DMS53 treated with DMSO at 0.1 percent for 48 hours (cell line): ENCODE data around the gene EPN1.

Experiments
- DNase-seq: peaks from one replicate; lab custom pipeline; 2025; ENCODE audit not compliant: unreplicated experiment; lab: John Stamatoyannopoulos, UW

Gene EPN1

DNA sequence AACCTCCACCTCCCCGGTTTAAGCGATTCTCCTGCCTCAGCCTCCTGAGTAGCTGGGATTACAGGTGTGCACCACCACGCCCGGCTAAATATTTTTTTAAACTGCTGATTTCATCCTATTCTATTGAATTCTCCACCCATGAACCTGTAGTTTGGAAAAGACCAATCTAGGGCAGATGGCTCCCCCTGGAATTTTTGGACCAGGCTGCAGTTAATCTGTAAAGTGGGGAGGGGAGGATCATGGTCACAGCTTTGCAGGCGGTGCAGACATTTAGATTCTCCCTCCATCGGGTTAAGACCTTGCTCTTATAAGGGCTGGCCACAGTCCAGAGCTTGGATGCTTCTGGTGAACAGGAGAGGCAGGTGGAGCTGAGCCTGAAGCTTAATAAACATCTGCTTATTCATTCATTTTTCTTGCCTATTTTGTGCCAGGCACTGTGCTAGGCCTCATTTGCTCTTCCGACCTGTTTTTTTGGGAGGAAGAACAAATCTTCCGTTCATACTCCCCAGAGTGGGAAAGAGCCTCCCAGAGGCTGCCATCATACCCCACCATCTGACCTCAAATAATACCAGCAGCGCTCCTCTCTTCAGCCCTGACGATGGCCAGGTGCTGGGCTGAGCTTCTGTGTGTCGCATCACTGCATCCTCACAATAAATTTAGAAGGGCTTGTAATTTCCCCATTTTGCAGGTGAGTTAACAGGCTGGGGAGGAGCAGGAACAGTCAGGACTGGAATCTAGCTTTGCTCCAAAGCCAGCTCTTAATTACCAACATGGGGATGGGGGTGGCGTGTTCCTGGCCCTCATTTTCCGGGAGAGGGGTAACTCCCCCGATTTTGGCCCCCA is 27.9 kb upstream of the EPN1 start:
- peak; percentile 24 for DNase-seq

DNA sequence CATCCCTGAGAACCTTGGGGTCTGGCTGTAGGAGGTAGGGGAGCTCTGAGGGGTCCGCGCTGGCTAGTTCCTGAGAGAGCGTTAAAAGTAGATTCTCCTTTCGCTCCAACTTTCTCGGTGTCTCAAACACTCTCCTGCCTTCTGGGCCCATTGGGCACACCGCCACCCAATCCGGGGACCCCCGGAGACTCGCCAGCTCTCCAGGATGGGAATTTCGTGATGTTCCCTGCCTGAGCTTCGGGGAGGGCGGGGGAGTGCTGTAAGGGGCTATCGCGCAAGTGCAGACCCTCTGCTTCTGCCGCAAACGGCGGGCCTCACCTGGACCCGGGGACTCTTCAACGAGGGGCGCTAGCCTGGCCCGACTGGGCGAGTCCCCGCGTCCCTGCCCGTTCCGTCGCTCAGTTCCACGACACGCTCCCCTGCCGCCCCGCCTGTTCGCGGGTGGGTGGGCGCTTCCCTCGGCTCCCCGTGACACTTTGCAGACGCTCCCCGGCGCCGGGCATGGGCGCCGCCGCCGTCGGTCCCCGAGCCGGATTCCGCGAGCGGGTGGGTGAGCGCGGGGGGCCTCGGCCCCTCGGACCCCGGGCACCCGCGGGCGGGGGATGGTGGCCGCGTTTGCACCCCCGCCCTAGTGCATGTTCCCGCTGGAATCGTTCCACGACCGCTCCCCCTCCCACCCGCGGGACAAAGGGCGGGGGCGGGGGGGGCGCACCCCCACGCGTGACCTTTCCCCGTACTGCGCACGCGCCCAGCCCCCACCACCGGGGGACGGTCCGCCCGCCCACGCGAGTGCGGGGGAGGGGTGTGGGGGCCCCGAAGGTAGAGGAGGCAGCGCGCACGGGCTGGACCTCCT is 27.1 kb upstream of the EPN1 start, which contains the start of gene CCDC106:
CCDC106 (plus strand) TSS at position 481 of the 853 bp plus-strand sequence. CDS start 835 bp downstream, outside the sequence.
- peak; percentile 54 for DNase-seq

DNA sequence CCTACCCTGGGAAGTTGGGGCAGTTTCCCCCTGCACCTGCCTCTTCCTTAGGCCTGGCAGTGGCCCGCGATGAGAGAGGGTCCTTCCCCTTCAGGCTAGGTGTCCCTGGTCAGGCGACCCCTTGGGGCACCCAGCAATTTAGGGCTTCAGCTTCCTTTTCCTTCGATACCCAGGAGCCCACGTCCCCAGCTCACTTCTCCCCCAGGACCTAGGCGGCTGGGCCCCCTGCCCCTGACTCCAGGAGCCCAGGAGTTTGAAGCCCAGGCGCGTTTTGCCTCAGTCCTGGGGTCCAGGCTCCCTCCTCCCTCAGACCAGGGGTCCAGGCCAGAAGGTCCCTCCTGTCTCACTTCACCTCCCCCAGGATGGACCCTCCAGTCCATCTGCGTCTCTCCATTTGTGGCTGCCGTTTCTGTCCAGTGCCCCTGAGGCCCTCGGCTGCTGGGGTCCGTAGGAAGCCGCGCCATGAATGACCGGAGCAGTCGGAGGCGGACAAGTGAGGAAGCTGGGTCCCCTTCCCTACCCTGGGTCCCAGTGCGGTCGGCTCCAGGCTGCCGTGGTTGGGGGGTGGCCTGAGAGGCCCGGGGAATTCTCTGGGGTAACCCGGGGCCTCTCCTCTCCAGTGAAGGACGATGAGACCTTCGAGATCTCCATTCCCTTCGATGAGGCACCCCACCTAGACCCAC is 26.3 kb upstream of the EPN1 start:
- DNase-seq = no peak

- DNase-seq = no peak
These were observed 25.5 kb upstream of the EPN1 start for GRCh38 chr19:55649268-55650125.

DNA sequence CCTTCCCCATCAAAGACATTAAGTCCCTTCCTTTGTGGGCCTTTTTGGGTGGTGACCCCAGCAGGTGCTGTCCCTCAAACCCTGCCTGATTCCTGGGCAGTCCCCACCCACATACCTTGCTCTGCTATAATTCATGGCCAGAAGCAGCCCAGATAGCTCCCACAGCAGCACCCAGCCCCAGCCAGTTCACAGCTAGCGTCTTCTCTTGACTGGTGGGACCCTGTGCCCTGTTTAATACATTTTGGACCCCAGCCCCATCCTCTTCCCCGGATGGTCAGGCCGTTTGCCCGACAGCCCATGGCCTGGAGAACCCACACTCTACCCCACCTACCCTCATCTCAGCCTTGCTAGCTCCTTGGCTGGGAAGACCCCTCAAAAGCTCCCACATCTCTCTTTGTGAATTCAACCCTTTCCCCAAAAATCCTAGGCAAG is 24.9 kb upstream of the EPN1 start:
- DNase-seq = no peak

DNA sequence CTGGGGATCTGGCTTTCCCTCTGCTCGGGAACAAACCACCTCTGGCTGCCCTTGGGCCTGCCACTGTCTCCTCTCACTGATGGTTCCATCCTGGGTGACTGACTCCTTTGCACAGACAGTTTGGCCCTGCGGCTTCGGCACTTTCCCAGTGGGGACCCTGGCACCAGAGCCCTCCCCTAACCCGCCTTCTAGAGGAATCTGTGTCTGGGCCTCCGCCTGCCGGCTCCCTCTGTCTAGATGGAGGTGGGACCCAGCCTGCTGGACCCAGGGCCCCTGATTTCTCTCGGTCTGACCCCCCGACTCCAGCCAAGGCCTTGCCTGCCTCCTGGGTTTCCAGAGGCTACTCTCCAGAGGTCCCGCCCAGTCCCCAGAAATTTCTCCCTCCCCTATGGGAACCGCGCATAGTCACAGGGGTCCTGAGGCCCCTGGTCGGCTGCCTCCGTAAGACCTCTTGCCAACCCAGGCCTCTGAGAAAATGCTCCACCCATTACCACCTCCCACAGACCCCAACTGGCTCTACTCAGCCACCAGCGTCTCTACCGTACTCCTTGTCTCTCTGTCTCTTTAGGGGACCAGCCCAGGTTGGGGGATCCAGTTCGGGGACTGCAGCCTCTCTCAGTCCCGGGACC is 24.3 kb upstream of the EPN1 start:
- no peak for DNase-seq

DNA sequence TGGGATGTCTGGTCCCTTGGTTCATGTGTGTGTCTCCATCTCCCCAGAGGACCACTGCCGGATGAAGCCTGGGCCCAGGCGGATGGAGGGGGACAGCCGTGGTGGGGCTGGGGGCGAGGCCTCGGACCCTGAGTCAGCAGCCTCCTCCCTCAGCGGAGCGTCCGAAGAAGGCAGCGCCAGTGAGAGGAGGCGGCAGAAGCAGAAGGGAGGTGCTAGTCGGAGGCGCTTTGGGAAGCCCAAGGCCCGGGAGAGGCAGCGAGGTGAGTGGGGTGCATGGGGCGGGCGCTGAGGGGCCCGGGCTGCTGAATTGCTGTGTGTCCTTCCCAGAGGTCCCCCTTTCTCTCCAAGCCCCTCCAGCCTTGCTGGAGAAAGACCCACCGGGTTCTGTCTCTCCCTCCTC is 23.8 kb upstream of the EPN1 start:
- DNase-seq = no peak

GRCh38 chr19:55652311-55653128 is 22.5 kb upstream of the EPN1 start:
- DNase-seq = no peak

GRCh38 chr19:55653651-55654322 is 21.2 kb upstream of the EPN1 start:
- DNase-seq = peak; percentile 98

DNA sequence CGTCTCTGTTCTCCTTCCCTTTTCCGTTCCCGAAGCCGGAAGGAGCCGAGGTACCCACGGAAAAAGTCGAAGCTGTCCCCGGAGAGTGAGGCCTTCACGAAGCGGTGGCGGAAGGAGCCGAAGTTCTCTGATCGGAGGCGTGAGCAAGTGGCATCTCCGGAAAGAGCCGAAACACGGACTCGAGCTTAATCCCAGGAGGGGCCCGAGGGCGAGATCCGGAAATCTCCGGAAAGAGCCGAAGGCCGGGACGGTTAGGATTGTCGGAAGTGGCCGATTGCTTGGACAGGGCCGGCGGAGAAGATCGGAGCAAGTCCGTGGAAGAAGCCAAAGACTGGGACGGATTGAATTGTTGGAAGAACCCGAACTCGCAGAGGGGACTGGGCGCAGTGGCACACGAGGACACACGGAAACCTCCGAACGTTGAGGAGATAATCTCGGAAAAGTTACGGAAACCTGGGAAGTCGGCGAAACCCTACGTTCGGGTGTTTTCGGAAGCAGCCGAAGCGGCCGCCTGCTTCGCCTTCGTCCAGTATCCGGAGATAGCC is 20.6 kb upstream of the EPN1 start:
- DNase-seq = peak; percentile 98

DNA sequence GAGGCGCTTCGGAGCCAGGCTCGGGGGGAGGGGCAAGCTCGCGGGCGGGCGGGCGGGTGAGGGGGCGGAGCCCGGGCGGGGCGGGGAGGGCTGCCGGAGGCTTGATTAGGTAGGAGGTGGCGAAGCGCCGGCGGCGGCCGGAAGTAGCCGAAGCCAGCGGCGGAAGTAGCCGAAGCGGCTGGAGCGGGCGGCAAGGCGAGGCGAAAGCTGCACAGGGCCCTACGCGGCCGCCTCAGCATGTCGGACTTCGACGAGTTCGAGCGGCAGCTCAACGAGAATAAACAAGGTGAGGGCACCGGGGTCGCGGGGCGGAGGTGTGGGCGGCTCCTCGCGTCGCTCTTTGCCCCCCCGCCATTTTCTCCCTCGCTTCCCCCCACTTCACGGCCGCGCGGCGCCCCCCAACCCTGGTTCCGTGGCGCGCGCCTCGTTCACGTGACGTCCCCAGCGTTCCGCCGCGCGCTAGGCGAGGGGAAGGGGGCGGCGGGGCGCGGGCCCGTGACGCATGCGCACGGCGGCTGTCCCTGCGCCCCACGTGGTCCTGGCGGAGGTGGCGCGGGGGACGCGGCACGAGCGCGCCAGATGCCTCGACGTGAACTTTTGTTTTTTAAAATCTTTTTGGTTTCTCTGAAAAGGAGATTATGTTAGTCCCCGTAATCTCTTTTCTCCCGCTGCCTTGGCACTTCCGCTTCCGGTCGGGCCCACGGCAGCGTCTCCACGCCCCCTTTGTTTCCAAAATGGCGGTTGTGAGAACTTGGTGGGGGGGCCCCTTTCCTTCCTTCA is 20.0 kb upstream of the EPN1 start, which contains the start of gene U2AF2:
U2AF2 (plus strand) TSS at position 168 of the 780 bp plus-strand sequence; CDS start at position 238, 70 bp downstream.
- peak; percentile 93 for DNase-seq

DNA sequence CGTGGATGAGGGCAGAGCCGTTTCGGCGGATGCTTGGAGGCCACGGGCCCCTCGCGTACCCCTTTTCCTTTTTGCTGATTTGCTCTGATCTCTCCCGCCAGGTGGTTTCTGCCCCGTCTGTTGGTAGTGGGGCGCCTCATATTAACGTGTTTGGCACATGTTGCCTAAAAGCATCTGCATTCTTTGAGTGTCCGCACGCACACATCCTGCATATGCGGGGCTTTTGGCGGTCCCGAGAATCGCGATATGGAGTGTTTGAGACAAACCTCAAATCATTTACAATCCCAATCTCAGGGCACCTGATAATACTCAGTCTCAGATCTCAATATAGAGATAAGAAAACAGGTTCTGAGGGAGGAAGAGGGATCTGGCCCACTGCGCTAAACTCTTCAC is 19.4 kb upstream of the EPN1 start:
- DNase-seq = no peak

GRCh38 chr19:55656552-55656951 is 18.5 kb upstream of the EPN1 start:
- DNase-seq = no peak

GRCh38 chr19:55656988-55657747 is 17.9 kb upstream of the EPN1 start:
- no peak for DNase-seq

DNA sequence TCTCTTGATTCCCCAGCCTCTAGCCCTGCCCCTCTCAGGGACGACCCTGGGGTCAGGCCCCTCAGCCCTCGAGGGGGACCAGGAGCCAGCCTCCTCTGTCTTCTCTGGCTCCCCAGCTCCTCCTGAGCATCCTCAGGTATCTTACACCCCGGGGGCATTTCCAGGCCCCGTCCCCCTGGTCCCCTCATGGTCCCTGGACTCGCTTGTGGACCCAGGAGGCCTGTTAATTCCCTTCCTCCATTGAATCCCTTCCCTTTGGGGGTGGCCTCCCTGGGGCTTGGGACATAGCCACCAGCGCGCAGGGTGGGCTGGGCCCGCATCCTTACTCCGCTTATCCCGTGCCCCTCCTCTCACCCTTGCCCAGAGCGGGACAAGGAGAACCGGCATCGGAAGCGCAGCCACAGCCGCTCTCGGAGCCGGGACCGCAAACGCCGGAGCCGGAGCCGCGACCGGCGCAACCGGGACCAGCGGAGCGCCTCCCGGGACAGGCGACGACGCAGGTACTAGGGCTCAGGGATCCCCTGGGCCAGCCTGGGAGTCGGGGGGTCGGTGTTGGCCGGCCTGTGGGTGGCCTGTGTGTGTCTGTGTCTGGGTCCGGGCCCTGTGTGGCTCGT is 16.1 kb upstream of the EPN1 start:
- no peak for DNase-seq

- DNase-seq = no peak
These were observed 15.2 kb upstream of the EPN1 start for GRCh38 chr19:55659822-55660221.
